ENCODE data around the gene GLIPR1L1. TPM values are rescaled to one million over a fixed set of nuclear protein-coding genes. Genes with fewer than 3 reads are reported as not detected.
"Not testable (repeated sequence)": the region's sequence is repeated elsewhere in the genome, so short reads cannot be mapped to it uniquely, and the experiment has no call there.

GLIPR1L1 gene
- total and polyA plus RNA-seq, 2 donors = 0.05 TPM; not detected in 1

DNA sequence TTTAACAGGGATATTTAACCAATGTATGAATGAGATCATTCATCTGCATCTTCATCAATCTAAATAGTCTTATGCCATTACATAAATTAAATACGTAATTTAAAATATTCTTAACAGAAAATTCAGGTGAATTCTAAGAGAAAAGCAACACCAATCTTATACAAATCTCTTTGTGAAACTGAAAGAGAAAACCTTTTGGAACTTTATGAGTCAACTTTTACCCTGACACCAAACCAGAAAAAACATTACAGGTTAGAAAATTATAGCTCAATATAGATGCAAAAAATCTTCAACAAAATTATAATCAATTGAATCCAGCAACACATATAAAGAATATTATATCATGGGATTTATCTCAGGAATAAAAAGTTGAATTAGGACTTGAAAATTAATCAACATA lies 3.4 kb downstream of the GLIPR1L1 start:
- DNase-seq (ENCODE audit: low read depth in 6 of 9, low spot score in 9 of 9) = no peak
- H3K36me3 ChIP-seq (ENCODE audit: control insufficient read depth in 2 of 2, insufficient read depth in 2 of 2, low read length in 1 of 2) = no peaks in the 10 kb centered on the region
- peaks cover 0 to 2% of the 10 kb centered on the region in 2 donors for H3K9me3 ChIP-seq (ENCODE audit: control insufficient read depth in 2 of 2, insufficient read depth in 1 of 2, low read length in 1 of 2)
- H3K27me3 ChIP-seq (ENCODE audit: control insufficient read depth in 2 of 2, insufficient read depth in 1 of 2, low read length in 1 of 2) = peaks cover 0 to 9% of the 10 kb centered on the region in 2 donors
- peaks cover 0 to 7% of the 10 kb centered on the region in 2 donors for H3K4me1 ChIP-seq (ENCODE audit: control insufficient read depth in 2 of 2, insufficient read depth in 2 of 2, low read length in 2 of 2)
- H3K4me3 ChIP-seq (ENCODE audit: low read length in 2 of 2) = no peak overlapping the region
- no peak overlapping the region for H3K27ac ChIP-seq (ENCODE audit: low read depth in 1 of 2, low read length in 1 of 2)
- 95% methylated on average over 1 of the region's 1 CpG for WGBS

DNA sequence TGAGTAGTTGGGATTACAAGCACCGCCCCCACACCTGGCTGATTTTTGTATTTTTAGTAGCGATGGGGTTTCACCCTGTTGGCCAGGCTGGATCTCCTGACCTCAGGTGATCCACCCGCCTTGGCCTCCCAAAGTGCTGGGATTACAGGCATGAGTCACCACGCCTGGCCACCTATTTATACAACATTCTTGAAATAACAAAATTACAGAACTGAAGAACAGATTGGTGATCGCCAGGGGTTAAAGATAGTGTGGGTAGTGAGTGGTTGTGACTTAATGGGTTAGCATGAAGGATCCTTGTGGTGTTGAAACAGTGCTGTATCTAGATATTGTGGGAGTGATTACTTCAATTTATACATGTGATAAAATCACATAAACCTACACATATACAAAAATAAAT lies 7.4 kb downstream of the GLIPR1L1 start:
- H3K27me3 ChIP-seq (ENCODE audit: control insufficient read depth in 2 of 2, insufficient read depth in 1 of 2, low read length in 1 of 2) = no peaks in the 10 kb centered on the region
- DNase-seq (ENCODE audit: low read depth in 6 of 9, low spot score in 9 of 9) = no peak
- no peak overlapping the region for H3K4me3 ChIP-seq (ENCODE audit: low read length in 2 of 2)
- H3K4me1 ChIP-seq (ENCODE audit: control insufficient read depth in 2 of 2, insufficient read depth in 2 of 2, low read length in 2 of 2) = no peaks in the 10 kb centered on the region
- H3K27ac ChIP-seq (ENCODE audit: low read depth in 1 of 2, low read length in 1 of 2) = no peak overlapping the region
- H3K36me3 ChIP-seq (ENCODE audit: control insufficient read depth in 2 of 2, insufficient read depth in 2 of 2, low read length in 1 of 2) = no peaks in the 10 kb centered on the region
- H3K9me3 ChIP-seq (ENCODE audit: control insufficient read depth in 2 of 2, insufficient read depth in 1 of 2, low read length in 1 of 2) = peaks cover 0 to 4% of the 10 kb centered on the region in 2 donors
- WGBS = 99% methylated on average over 5 of the region's 5 CpGs

DNA sequence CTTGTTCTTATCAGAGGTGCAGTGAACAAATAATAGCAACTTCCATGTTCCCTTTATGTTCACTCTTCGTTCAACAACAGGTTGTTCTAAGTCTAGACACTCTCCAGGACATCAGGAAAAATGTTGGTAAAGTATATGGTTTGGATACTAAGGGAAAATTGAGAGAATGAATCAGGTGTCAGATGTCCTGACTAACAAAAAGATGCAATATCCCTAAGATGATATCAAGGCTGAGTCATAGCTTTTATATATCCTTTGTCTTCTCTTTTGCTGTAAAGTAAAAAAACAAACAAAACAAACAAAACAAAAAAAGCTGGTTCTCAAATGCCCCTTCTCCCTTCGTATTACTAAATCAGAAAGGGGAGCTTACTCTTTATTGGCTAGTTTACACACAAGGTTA lies 11.1 kb downstream of the GLIPR1L1 start:
- H3K4me1 ChIP-seq (ENCODE audit: control insufficient read depth in 2 of 2, insufficient read depth in 2 of 2, low read length in 2 of 2) = peaks cover 5 to 9% of the 10 kb centered on the region in 2 donors
- no peaks in the 10 kb centered on the region for H3K36me3 ChIP-seq (ENCODE audit: control insufficient read depth in 2 of 2, insufficient read depth in 2 of 2, low read length in 1 of 2)
- 95% methylated on average over 2 of the region's 2 CpGs for WGBS
- peaks cover 0 to 4% of the 10 kb centered on the region in 2 donors for H3K9me3 ChIP-seq (ENCODE audit: control insufficient read depth in 2 of 2, insufficient read depth in 1 of 2, low read length in 1 of 2)
- no peak for DNase-seq (ENCODE audit: low read depth in 6 of 9, low spot score in 9 of 9)
- H3K4me3 ChIP-seq (ENCODE audit: low read length in 2 of 2) = no peak overlapping the region
- H3K27ac ChIP-seq (ENCODE audit: low read depth in 1 of 2, low read length in 1 of 2) = no peak overlapping the region
- no peaks in the 10 kb centered on the region for H3K27me3 ChIP-seq (ENCODE audit: control insufficient read depth in 2 of 2, insufficient read depth in 1 of 2, low read length in 1 of 2)

DNA sequence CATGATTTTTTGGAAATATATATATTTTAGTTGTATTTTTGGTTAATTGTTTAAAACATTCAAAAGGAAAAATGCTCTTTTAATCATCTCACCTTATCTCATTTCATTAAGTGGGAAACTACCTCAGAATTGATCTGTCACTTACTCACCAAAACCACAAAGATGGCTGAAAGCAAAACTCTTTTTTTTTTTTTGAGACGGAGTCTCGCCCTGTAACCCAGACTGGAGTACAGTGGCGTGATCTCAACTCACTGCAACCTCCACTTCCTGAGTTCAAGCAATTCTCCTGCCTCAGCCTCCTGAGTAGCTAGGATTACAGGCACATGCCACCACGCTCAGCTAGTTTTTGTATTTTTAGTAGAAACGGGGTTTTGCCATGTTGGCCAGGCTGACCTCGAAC lies 11.7 kb downstream of the GLIPR1L1 start:
- 95% methylated on average over 6 of the region's 6 CpGs for WGBS
- not testable (repeated sequence) for H3K36me3 ChIP-seq (ENCODE audit: control insufficient read depth in 2 of 2, insufficient read depth in 2 of 2, low read length in 1 of 2); H3K9me3 ChIP-seq (ENCODE audit: control insufficient read depth in 2 of 2, insufficient read depth in 1 of 2, low read length in 1 of 2); H3K27me3 ChIP-seq (ENCODE audit: control insufficient read depth in 2 of 2, insufficient read depth in 1 of 2, low read length in 1 of 2); DNase-seq (ENCODE audit: low read depth in 6 of 9, low spot score in 9 of 9); H3K27ac ChIP-seq (ENCODE audit: low read depth in 1 of 2, low read length in 1 of 2); H3K4me3 ChIP-seq (ENCODE audit: low read length in 2 of 2)
- peaks cover 5 to 10% of the 10 kb centered on the region in 2 donors for H3K4me1 ChIP-seq (ENCODE audit: control insufficient read depth in 2 of 2, insufficient read depth in 2 of 2, low read length in 2 of 2)

DNA sequence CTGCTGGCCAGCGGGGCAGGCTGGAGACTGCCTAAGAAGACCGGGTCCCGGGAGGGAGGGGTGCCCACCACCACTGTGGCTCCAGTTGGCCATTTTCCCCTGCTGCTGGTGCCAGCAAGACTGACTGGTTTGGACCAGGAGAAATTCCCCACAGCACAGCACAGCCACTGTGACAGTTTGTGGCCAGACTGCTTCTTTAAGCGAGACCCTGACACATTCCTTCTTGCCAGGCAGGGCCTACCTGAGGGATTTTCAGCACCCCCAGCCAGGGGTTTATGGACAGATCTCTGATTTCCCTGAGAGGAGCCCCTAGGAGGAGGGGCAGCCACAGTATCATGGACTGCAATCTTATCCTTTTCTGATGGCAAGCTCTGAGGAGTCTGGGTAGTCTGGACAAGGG lies 15.5 kb downstream of the GLIPR1L1 start:
- peaks cover 5 to 10% of the 10 kb centered on the region in 2 donors for H3K4me1 ChIP-seq (ENCODE audit: control insufficient read depth in 2 of 2, insufficient read depth in 2 of 2, low read length in 2 of 2)
- WGBS = 94% methylated on average over 4 of the region's 4 CpGs
- H3K27ac ChIP-seq (ENCODE audit: low read depth in 1 of 2, low read length in 1 of 2) = no peak overlapping the region
- peaks cover 0 to 2% of the 10 kb centered on the region in 2 donors for H3K9me3 ChIP-seq (ENCODE audit: control insufficient read depth in 2 of 2, insufficient read depth in 1 of 2, low read length in 1 of 2)
- H3K36me3 ChIP-seq (ENCODE audit: control insufficient read depth in 2 of 2, insufficient read depth in 2 of 2, low read length in 1 of 2) = no peaks in the 10 kb centered on the region
- DNase-seq (ENCODE audit: low read depth in 6 of 9, low spot score in 9 of 9) = no peak
- H3K27me3 ChIP-seq (ENCODE audit: control insufficient read depth in 2 of 2, insufficient read depth in 1 of 2, low read length in 1 of 2) = no peaks in the 10 kb centered on the region
- H3K4me3 ChIP-seq (ENCODE audit: low read length in 2 of 2) = no peak overlapping the region

DNA sequence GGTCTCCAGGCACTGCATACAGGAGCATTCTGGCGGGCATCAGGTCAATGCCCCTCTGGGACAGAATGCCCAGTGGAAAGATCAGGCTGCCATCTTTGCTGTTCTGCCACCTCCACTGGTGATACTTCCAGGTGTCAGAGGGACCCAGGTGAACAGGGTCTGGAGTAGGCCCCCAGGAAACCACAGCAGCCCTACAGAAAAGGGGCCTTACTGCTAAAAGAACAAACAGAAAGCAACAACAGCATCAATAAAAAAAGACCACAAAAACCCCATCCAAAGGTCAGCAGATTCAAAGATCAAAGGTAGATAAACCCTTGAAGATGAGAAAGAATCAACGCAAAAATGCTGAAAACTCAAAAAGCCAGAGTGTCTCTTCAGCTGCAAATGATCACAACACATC lies 15.9 kb downstream of the GLIPR1L1 start:
- Histone ChIP-seq H3K4me3 (ENCODE audit: low read length in 2 of 2) (no peak overlapping the region), H3K27ac (ENCODE audit: low read depth in 1 of 2, low read length in 1 of 2) (no peak overlapping the region), H3K4me1 (ENCODE audit: control insufficient read depth in 2 of 2, insufficient read depth in 2 of 2, low read length in 2 of 2) (peaks cover 5 to 10% of the 10 kb centered on the region in 2 donors), H3K27me3 (ENCODE audit: control insufficient read depth in 2 of 2, insufficient read depth in 1 of 2, low read length in 1 of 2) (no peaks in the 10 kb centered on the region), H3K36me3 (ENCODE audit: control insufficient read depth in 2 of 2, insufficient read depth in 2 of 2, low read length in 1 of 2) (no peaks in the 10 kb centered on the region), H3K9me3 (ENCODE audit: control insufficient read depth in 2 of 2, insufficient read depth in 1 of 2, low read length in 1 of 2) (peaks cover 0 to 2% of the 10 kb centered on the region in 2 donors)
- WGBS = 53% methylated on average over 2 of the region's 2 CpGs
- peak in 3 of 9 donors; percentile 4 to 46 (median 15) for DNase-seq (ENCODE audit: low read depth in 6 of 9, low spot score in 9 of 9)

DNA sequence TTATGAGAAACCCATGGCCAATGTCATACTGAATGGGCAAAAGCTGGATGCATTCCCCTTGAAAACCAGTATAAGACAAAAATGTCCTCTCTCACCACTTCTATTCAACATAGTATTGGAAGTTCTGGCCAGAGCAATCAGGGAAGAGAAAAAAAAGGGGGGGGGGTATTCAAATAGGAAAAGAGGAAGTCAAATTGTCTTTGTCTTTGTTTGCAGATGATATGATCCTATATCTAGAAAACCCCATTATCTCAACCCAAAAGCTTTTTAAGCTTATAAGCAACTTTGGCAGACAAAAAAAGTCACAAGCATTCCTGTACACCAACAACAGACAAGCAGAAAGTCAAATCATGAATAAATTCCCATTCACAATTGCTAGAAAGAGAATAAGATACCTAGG lies 19.5 kb downstream of the GLIPR1L1 start:
- Histone ChIP-seq H3K4me3 (ENCODE audit: low read length in 2 of 2) (no peak overlapping the region), H3K4me1 (ENCODE audit: control insufficient read depth in 2 of 2, insufficient read depth in 2 of 2, low read length in 2 of 2) (peaks cover 5 to 10% of the 10 kb centered on the region in 2 donors), H3K27ac (ENCODE audit: low read depth in 1 of 2, low read length in 1 of 2) (no peak overlapping the region), H3K36me3 (ENCODE audit: control insufficient read depth in 2 of 2, insufficient read depth in 2 of 2, low read length in 1 of 2) (no peaks in the 10 kb centered on the region), H3K27me3 (ENCODE audit: control insufficient read depth in 2 of 2, insufficient read depth in 1 of 2, low read length in 1 of 2) (no peaks in the 10 kb centered on the region), H3K9me3 (ENCODE audit: control insufficient read depth in 2 of 2, insufficient read depth in 1 of 2, low read length in 1 of 2) (no peaks in the 10 kb centered on the region)
- no peak for DNase-seq (ENCODE audit: low read depth in 6 of 9, low spot score in 9 of 9)

DNA sequence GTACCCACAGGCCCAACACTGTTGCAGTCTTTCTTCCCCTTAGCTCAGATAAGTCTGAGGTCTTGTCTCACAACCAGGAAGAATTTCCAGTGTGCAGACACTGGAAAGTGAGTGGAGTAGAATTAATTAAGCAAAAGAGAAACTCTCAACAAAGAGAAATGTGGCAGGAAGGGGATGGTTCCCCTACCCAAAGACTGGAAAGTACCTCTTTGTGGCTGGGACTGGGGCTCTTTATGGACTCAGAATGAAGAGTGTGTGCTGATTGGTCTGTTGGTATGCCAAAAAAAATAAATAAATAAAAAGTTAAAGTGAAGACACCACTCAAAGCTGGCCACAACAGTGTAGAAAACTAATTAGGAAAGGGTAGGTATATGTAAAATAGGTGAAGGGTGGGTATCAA lies 26.4 kb downstream of the GLIPR1L1 start:
- Histone ChIP-seq H3K4me3 (ENCODE audit: low read length in 2 of 2) (no peak overlapping the region), H3K4me1 (ENCODE audit: control insufficient read depth in 2 of 2, insufficient read depth in 2 of 2, low read length in 2 of 2) (no peaks in the 10 kb centered on the region), H3K36me3 (ENCODE audit: control insufficient read depth in 2 of 2, insufficient read depth in 2 of 2, low read length in 1 of 2) (no peaks in the 10 kb centered on the region), H3K9me3 (ENCODE audit: control insufficient read depth in 2 of 2, insufficient read depth in 1 of 2, low read length in 1 of 2) (peaks cover 0 to 5% of the 10 kb centered on the region in 2 donors), H3K27ac (ENCODE audit: low read depth in 1 of 2, low read length in 1 of 2) (no peak overlapping the region), H3K27me3 (ENCODE audit: control insufficient read depth in 2 of 2, insufficient read depth in 1 of 2, low read length in 1 of 2) (no peaks in the 10 kb centered on the region)
- no peak for DNase-seq (ENCODE audit: low read depth in 6 of 9, low spot score in 9 of 9)

DNA sequence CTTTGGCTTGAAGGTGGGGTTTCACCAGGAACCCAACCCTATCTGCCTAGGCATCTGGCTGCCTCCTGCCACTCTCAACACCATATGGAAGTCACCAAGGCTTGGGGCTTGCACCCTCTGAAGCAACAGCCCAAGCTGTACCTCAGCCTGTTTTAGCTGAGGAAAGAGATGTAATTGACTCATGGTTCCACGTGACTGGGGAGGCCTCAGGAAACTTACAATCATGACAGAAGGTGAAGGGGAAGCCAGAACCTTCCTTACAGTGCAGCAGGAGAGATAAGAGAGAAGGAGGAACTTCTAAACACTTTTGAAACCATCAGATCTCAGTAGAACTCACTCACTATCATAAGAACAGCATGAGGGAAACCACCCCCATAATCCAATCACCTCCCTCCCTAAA lies 26.9 kb downstream of the GLIPR1L1 start:
- Histone ChIP-seq H3K4me1 (ENCODE audit: control insufficient read depth in 2 of 2, insufficient read depth in 2 of 2, low read length in 2 of 2) (no peaks in the 10 kb centered on the region), H3K36me3 (ENCODE audit: control insufficient read depth in 2 of 2, insufficient read depth in 2 of 2, low read length in 1 of 2) (no peaks in the 10 kb centered on the region), H3K27me3 (ENCODE audit: control insufficient read depth in 2 of 2, insufficient read depth in 1 of 2, low read length in 1 of 2) (no peaks in the 10 kb centered on the region), H3K4me3 (ENCODE audit: low read length in 2 of 2) (no peak overlapping the region), H3K9me3 (ENCODE audit: control insufficient read depth in 2 of 2, insufficient read depth in 1 of 2, low read length in 1 of 2) (peaks cover 0 to 5% of the 10 kb centered on the region in 2 donors), H3K27ac (ENCODE audit: low read depth in 1 of 2, low read length in 1 of 2) (no peak overlapping the region)
- 79% methylated on average over 1 of the region's 1 CpG for WGBS
- no peak for DNase-seq (ENCODE audit: low read depth in 6 of 9, low spot score in 9 of 9)

DNA sequence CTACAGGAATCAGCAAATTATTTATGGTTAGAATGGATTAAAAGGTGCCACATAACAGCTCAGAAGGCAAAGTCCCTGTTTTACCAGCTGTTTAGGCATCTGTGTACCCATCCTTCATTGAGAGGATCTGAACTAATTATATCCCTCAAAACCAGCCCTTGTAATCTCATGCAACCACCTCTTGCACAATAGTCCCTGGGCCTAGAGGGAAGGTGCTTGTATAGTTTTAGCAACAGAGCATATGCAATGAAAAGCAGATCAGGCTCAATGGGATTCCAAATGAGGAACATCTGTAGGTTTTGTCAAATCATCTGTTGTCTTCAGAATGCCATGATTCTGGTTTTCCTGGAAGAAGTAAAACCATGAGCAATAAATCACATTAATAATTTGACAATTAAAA lies 30.4 kb downstream of the GLIPR1L1 start:
- DNase-seq (ENCODE audit: low read depth in 6 of 9, low spot score in 9 of 9) = no peak
- Histone ChIP-seq H3K4me1 (ENCODE audit: control insufficient read depth in 2 of 2, insufficient read depth in 2 of 2, low read length in 2 of 2) (no peaks in the 10 kb centered on the region), H3K9me3 (ENCODE audit: control insufficient read depth in 2 of 2, insufficient read depth in 1 of 2, low read length in 1 of 2) (peaks cover 0 to 5% of the 10 kb centered on the region in 2 donors), H3K27ac (ENCODE audit: low read depth in 1 of 2, low read length in 1 of 2) (no peak overlapping the region), H3K36me3 (ENCODE audit: control insufficient read depth in 2 of 2, insufficient read depth in 2 of 2, low read length in 1 of 2) (no peaks in the 10 kb centered on the region), H3K4me3 (ENCODE audit: low read length in 2 of 2) (no peak overlapping the region), H3K27me3 (ENCODE audit: control insufficient read depth in 2 of 2, insufficient read depth in 1 of 2, low read length in 1 of 2) (no peaks in the 10 kb centered on the region)

Data from thymus (tissue), 11 donors.